Activated T-cell treated with anti-CD3 and anti-CD28 coated beads for 1 hour (primary cell): Measurements from ENCODE around the gene CYP2E1.
"Not testable (repeated sequence)": the region's sequence is repeated elsewhere in the genome, so short reads cannot be mapped to it uniquely, and the experiment has no call there.

Experiments
- DNase-seq: peaks from one replicate; pipeline ENCODE4 v3.0.0-alpha.2; 2020; ENCODE audit warnings: low read depth

The CYP2E1 gene

DNA sequence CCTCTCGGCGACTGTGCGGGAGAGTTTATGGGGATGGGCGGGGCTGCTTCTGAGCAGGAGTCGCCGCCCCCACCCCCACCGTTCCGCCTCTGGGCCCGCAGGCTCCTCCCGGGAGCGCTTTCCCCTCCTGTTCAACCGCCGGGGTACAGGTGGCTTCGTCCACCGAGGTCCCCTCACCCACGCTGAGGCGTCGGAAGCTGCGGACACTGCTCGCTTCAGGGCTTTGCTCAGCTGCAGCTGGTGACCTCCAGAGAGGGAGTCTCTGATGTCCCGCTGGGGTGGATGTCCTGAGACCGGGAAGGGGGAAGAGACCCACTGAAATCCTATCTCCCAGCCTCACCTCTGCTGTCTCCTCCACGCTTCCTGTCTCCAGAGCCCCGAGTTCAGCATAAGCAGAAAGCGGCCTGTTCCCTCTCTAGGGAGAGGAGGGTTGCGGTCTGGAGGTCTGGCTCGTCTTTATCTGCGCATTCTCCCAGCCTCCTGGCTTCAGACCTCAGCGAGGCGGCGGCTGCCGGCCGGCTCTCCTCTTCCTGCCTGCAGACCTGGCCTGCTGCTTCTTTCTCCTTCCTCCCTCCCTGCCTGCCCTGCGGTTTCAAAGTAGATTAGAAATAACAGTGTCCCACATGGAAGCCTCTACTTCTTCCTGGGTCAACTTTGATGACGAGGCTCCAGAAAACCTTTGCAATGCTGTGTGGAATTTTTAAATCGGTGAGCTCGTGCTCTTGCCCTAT, 1.8 kb downstream of the CYP2E1 start:
- no peak for DNase-seq

- DNase-seq, result no peak
Measured at GRCh38 chr10:133529576-133529946, 2.4 kb downstream of the CYP2E1 start.

- DNase-seq, result no peak
Measured at GRCh38 chr10:133530506-133530905, 3.3 kb downstream of the CYP2E1 start.

DNA sequence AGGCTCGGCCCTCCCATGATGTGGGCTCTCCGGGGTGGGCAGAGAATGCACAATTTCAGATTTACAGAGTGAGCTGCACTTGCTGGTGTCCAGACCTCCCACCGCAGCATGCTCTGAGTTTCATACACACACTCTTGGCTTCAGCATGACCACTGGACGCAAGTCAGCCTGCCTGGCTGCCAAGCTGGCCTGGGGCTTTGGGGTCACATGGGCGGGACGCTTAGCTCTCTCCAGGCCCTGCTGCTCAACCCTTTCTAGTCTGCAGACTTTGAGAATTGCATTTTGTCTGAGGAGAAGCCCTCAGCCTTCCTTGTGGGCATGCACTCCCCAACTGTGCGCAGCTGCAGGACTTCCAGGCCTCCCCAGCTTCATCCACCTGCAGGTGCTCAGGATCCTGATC, 5.7 kb downstream of the CYP2E1 start:
- no peak for DNase-seq

DNA sequence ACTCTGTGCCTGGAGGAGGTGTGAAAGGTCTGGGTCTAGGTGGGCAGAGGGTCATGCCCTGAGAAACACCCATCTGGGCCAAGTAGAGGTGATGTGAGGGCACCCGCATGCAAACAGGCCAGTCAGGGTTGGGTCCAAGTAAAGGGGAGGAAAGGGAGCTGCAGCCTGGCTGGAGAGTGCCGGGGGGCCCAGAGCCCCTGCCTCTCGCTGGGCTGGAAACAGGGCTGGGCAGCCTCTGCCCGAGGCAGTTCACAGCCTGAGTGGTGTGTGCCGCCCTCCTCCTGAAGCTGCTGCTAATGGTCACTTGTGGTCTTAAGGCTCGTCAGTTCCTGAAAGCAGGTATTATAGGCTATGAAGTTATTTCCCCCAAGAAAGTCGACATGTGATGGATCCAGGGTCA, 7.3 kb downstream of the CYP2E1 start:
- no peak for DNase-seq

- DNase-seq, result no peak
Measured at GRCh38 chr10:133536198-133536597, 9.0 kb downstream of the CYP2E1 start.

GRCh38 chr10:133537546-133538545, 10.7 kb downstream of the CYP2E1 start:
- no peak for DNase-seq

DNA sequence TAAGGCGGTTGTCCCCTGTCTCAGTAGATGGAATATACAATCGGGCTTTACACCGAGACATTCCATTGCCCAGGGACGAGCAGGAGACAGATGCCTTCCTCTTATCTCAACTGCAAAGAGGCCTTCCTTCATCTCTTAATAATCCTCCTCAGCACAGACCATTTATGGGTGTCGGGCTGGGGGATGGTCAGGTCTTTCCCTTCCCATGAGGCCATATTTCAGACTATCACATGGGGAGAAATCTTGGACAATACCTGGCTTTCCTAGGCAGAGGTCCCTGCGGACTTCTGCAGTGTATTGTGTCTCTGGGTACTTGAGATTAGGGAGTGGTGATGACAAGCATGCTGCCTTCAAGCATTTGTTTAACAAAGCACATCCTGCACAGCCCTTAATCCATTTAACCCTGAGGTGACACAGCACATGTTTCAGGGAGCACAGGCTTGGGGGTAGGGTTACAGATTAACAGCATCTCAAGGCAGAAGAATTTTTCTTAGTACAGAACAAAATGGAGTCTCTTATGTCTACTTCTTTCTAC, 14.3 kb downstream of the CYP2E1 start:
- not testable (repeated sequence) for DNase-seq

- no peak for DNase-seq
Measured at GRCh38 chr10:133544506-133544905, 17.3 kb downstream of the CYP2E1 start.

DNA sequence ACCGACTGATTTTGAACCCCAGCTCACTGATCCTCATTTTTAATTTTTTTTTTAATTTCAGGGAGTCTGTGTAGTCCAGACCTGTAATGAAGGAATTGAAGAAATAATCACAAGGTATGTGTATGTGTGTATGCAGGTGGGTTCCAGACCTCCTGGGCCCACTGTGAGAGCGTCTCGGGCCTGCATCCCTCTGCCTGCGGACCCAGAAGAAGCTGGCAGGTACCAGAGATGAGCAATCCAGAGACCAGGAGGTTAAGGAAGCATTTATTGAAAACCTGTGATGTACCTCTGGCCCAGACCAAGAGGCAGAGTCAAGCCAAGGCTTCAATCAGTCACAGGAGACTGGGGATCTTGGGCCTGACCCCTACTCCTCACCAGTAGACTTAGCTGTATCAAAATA, 27.4 kb downstream of the CYP2E1 start:
- DNase-seq, result no peak

GRCh38 chr10:133555521-133555920, 28.4 kb downstream of the CYP2E1 start:
- no peak for DNase-seq

- DNase-seq, result no peak
Measured at GRCh38 chr10:133557381-133557780, 30.2 kb downstream of the CYP2E1 start.

DNA sequence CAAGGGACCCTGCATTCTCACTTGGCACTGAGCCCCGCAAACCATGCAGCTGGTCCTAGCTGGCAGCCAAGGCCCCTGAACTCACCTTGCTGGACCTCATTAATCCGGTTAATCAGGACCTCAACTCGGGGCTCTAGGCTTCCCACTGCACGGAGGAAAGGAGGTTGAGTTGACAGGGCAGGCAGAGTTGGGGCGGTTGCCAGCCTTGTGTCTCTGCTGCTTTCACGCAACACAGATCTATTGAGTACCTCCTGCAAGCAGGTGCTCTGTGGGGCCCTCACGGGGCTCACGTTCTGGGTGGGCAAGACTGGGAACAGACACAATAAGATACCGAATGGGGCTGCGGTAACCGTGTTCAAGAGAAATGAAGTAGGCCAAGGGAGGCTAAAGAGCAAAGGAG, 32.1 kb downstream of the CYP2E1 start:
- DNase-seq, result no peak

DNA sequence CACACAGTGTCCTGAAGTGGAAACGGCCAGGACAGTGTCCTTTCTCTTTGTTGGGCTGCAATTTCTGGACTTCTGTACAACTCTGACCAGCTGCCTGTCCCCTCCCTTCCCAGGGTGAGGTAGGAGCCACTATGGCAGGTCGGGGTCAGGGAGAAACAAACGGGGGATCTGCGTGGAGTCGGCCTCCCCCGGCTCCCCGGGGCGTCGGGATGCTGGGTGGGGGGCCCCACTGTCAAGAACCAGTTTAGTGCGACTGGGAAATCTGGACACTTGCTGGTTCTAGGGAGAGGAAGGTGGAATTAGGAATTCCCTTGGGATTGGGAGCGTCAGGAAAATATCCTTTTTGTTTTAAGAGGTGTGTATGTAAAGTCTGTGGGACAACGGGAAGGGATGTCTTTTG, 37.7 kb downstream of the CYP2E1 start:
- no peak for DNase-seq

DNA sequence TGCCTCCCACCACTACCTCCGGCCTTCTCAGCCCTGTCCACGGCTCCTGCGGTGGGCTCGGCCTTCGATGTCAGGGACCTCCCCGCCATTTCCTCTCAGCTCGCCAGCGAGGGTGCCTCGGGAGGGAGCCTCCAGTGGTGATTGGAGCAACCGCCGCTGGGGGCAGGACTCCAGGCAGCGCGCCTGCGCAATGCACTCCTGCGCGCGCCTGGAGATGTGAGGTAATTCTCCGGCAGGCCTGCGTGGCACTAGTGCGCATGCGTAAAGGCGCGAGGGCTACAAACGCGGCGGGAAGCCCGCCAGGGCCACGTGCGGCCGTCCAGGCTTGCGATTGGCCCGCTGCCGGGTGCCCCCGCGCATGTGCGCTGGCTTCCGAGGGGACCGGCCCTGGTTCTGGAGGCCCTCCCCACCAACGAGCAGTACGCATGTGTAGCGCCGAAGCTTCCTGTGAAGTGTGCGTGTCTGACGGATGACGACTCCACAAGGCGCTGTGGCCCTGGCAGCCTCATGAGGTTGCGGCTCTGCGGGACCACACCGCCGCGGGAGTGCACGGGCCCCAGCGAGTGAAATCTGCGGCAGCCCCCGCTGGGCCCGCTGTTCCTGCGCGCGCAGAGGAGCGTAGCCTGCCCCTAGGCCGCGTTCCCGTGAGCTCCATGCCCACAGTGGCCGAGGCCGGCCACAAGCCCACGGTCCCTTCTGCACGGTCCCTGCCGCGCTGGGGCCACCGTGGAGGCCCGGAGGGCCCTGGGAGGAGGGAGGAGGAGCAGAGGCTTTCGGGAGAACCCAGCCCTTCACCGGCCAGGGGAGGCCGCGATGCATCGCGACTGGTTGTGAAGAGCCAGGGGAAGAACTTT, 38.5 kb downstream of the CYP2E1 start, which contains the start of gene SYCE1:
TSS of gene SYCE1 (minus strand) at position 143 of the 854 bp plus-strand sequence. CDS start at position 89, 54 bp downstream.
- no peak for DNase-seq

- DNase-seq, result no peak
Measured at GRCh38 chr10:133567119-133567518, 40.0 kb downstream of the CYP2E1 start.

- no peak for DNase-seq
Measured at GRCh38 chr10:133567609-133568286, 40.6 kb downstream of the CYP2E1 start.

- DNase-seq, result no peak
Measured at GRCh38 chr10:133568287-133568614, 41.1 kb downstream of the CYP2E1 start.

DNA sequence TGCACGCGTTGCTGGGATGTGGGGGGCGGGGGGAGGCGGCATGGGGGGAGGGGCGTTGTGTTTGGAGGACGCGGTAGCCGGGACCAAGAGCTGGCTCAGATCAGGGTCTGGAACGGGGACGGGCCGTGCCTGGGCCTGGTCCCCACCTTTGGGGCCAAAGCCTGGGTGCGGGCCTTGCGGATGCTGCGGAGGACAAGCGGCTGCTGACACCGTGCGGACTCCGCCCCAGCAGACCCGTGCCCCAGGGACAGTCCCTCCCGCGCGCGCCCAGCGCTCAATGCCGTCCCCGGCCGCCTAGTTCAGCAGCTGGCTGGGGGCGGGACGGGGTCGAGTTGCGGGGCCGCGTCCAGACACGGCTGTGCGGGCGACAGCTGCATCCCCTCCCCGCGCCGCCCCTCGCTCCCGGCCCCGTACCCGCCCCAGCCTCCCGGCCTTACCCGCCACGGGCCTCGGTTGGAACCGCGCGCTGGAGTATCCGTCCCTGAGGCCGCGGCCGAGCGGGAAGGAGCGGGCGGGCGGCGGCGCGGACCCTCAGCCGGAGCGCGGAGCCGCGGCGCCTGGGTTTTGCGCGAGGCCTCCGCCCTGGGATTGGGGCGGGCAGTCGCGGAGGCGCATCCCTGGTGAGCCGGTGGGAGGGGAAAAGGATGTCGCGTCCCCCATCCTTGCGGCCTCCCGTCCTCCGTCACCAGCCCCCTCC, 41.8 kb downstream of the CYP2E1 start:
- not testable (repeated sequence) for DNase-seq

GRCh38 chr10:133569801-133570200, 42.6 kb downstream of the CYP2E1 start:
- not testable (repeated sequence) for DNase-seq

- not testable (repeated sequence) for DNase-seq
Measured at GRCh38 chr10:133572055-133572454, 44.9 kb downstream of the CYP2E1 start.
